Activated CD4-positive, alpha-beta T cell treated with anti-CD3 and anti-CD28 coated beads for 24 hours (primary cell): ENCODE measurements around the gene SLC44A3.
"Not testable (repeated sequence)": the region's sequence is repeated elsewhere in the genome, so short reads cannot be mapped to it uniquely, and the experiment has no call there.

Source experiments
- DNase-seq, 2 donors: peaks; one replicate each; pipeline ENCODE4 v3.0.0-alpha.2; 2020; ENCODE audit warnings: low read depth in 2 of 2

The SLC44A3 gene

GRCh38 chr1:94836891-94837290 lies 16.7 kb downstream of the SLC44A3 start:
- no peak for DNase-seq

- not testable (repeated sequence) for DNase-seq
Measured at GRCh38 chr1:94840381-94840780, 20.2 kb downstream of the SLC44A3 start.

- no peak for DNase-seq
Measured at GRCh38 chr1:94840808-94841207, 20.7 kb downstream of the SLC44A3 start.

GRCh38 chr1:94843430-94843829 lies 23.3 kb downstream of the SLC44A3 start:
- DNase-seq, result no peak

GRCh38 chr1:94843846-94844245 lies 23.7 kb downstream of the SLC44A3 start:
- no peak for DNase-seq

GRCh38 chr1:94846308-94846707 lies 26.2 kb downstream of the SLC44A3 start:
- no peak for DNase-seq

GRCh38 chr1:94851571-94851970 lies 31.4 kb downstream of the SLC44A3 start:
- DNase-seq, result no peak

GRCh38 chr1:94852788-94853187 lies 32.6 kb downstream of the SLC44A3 start:
- no peak for DNase-seq

- DNase-seq, result peak; percentile 58 to 62
Measured at GRCh38 chr1:94854458-94855306, 34.5 kb downstream of the SLC44A3 start.

- no peak for DNase-seq
Measured at GRCh38 chr1:94855307-94855700, 35.1 kb downstream of the SLC44A3 start.

GRCh38 chr1:94856004-94856403 lies 35.8 kb downstream of the SLC44A3 start:
- no peak for DNase-seq

- no peak for DNase-seq
Measured at GRCh38 chr1:94856868-94857267, 36.7 kb downstream of the SLC44A3 start.

- DNase-seq, result no peak
Measured at GRCh38 chr1:94858276-94858675, 38.1 kb downstream of the SLC44A3 start.

GRCh38 chr1:94859174-94859573 lies 39.0 kb downstream of the SLC44A3 start:
- no peak for DNase-seq

GRCh38 chr1:94862718-94863117 lies 42.6 kb downstream of the SLC44A3 start:
- DNase-seq, result no peak

GRCh38 chr1:94863297-94863911 lies 43.2 kb downstream of the SLC44A3 start:
- DNase-seq, result no peak

- no peak for DNase-seq
Measured at GRCh38 chr1:94863919-94864318, 43.8 kb downstream of the SLC44A3 start.

- DNase-seq, result no peak
Measured at GRCh38 chr1:94864821-94865220, 44.7 kb downstream of the SLC44A3 start.

GRCh38 chr1:94865360-94865759 lies 45.2 kb downstream of the SLC44A3 start:
- no peak for DNase-seq

GRCh38 chr1:94866164-94866807 lies 46.1 kb downstream of the SLC44A3 start:
- no peak for DNase-seq

- DNase-seq, result no peak
Measured at GRCh38 chr1:94871031-94871430, 50.9 kb downstream of the SLC44A3 start.

GRCh38 chr1:94872771-94873495 lies 52.8 kb downstream of the SLC44A3 start:
- no peak for DNase-seq
